HEK293 (cell line): ENCODE data around the gene PEX14.
"Not testable (repeated sequence)": the region's sequence is repeated elsewhere in the genome, so short reads cannot be mapped to it uniquely, and the experiment has no call there.

Source experiments
- CTCF ChIA-PET: fragments of 350-600 bp; formaldehyde crosslinking; extraction: SDS; loops from one replicate; lab custom pipeline; 2021; ENCODE audit warnings: antibody characterized with exemption; lab: Yijun Ruan, JAX
- POLR2A ChIA-PET: fragments of 300-600 bp; formaldehyde crosslinking; extraction: SDS; loops from one replicate; lab custom pipeline; 2020; ENCODE audit warnings: antibody characterized with exemption, inconsistent platforms; lab: Yijun Ruan, JAX
- H3K27ac ChIP-seq: fragments of 200-500 bp; sonication (Bioruptor generic); 2 replicates; pipeline ENCODE4 v1.5.1; 2014; ENCODE audit warnings: low read depth, low read length, control low read depth, inconsistent platforms; ENCODE audit errors: extremely low read depth
- H3K36me3 ChIP-seq, 2 experiments: fragments of 200-500 bp in 1 of 2; sonication (Bioruptor generic) in 1 of 2; 1 replicate in 1 of 2; 2 replicates in 1 of 2; pipeline ENCODE4 v1.5.1; 2014 to 2017; ENCODE audit warnings: inconsistent platforms in 2 of 2, low read length in 2 of 2; ENCODE audit not compliant: control insufficient read depth in 2 of 2, insufficient read depth in 1 of 2
- H3K4me1 ChIP-seq: fragments of 200-500 bp; sonication (Bioruptor generic); 2 replicates; pipeline ENCODE4 v1.5.1; 2014; ENCODE audit warnings: mild to moderate bottlenecking, low read length, inconsistent platforms; ENCODE audit not compliant: control insufficient read depth, insufficient read depth
- H3K4me3 ChIP-seq: 2 replicates; pipeline ENCODE4 v1.5.1; 2011; ENCODE audit warnings: low read depth, mild to moderate bottlenecking, control low read depth, low read length, moderate library complexity
- H3K9me3 ChIP-seq: fragments of 200-500 bp; sonication (Bioruptor generic); 2 replicates; pipeline ENCODE4 v1.5.1; 2014; ENCODE audit warnings: low read depth, low read length, inconsistent platforms; ENCODE audit not compliant: control insufficient read depth, insufficient read depth
- ELK4 ChIP-seq: IDR thresholded peaks from 2 replicates; pipeline ENCODE4 v1.6.1; 2011; ENCODE audit warnings: mild to moderate bottlenecking, low read depth, low read length, borderline replicate concordance
- GLI2 ChIP-seq: fragments of 450-650 bp; formaldehyde crosslinking; IDR thresholded peaks from 2 replicates; pipeline ENCODE4; 2017; ENCODE audit warnings: missing biosample characterization, missing genetic modification characterization, low read depth, borderline replicate concordance
- GLI4 ChIP-seq: fragments of 450-650 bp; formaldehyde crosslinking; IDR thresholded peaks from 2 replicates; pipeline ENCODE4 v1.5.1; 2016; ENCODE audit warnings: missing biosample characterization, missing genetic modification characterization
- SCRT1 ChIP-seq: fragments of 450-650 bp; formaldehyde crosslinking; IDR thresholded peaks from 2 replicates; pipeline ENCODE4 v1.5.1; 2016; ENCODE audit warnings: missing biosample characterization, missing genetic modification characterization, borderline replicate concordance
- ZBTB8A ChIP-seq: fragments of 450-650 bp; formaldehyde crosslinking; IDR thresholded peaks from 2 replicates; pipeline ENCODE4 v1.5.1; 2016; ENCODE audit warnings: missing biosample characterization, missing genetic modification characterization
- ZFP3 ChIP-seq: fragments of 450-650 bp; formaldehyde crosslinking; IDR thresholded peaks from 2 replicates; pipeline ENCODE4 v1.5.1; 2016; ENCODE audit warnings: low read depth, missing biosample characterization, missing genetic modification characterization
- ZNF19 ChIP-seq: fragments of 450-650 bp; formaldehyde crosslinking; IDR thresholded peaks from 2 replicates; pipeline ENCODE4; 2016; ENCODE audit warnings: missing biosample characterization, missing genetic modification characterization, low read depth
- ZNF37A ChIP-seq: fragments of 450-650 bp; IDR thresholded peaks from 2 replicates; pipeline ENCODE4 v1.5.1; 2018; ENCODE audit warnings: missing biosample characterization, missing genetic modification characterization
- ZNF394 ChIP-seq: fragments of 450-650 bp; formaldehyde crosslinking; IDR thresholded peaks from 2 replicates; pipeline ENCODE4 v1.5.1; 2016; ENCODE audit warnings: missing biosample characterization, missing genetic modification characterization, mild to moderate bottlenecking, moderate library complexity, borderline replicate concordance
- ZNF398 ChIP-seq: fragments of 450-650 bp; formaldehyde crosslinking; IDR thresholded peaks from 2 replicates; pipeline ENCODE4 v1.5.1; 2017; ENCODE audit warnings: missing biosample characterization, missing genetic modification characterization
- ZNF488 ChIP-seq: fragments of 450-650 bp; formaldehyde crosslinking; IDR thresholded peaks from 2 replicates; pipeline ENCODE4 v1.5.1; 2016; ENCODE audit warnings: missing biosample characterization, missing genetic modification characterization
- ZNF555 ChIP-seq: fragments of 450-650 bp; formaldehyde crosslinking; conservative IDR thresholded peaks from 2 replicates; pipeline ENCODE4 v1.5.1; 2017; ENCODE audit warnings: missing biosample characterization, mild to moderate bottlenecking, missing genetic modification characterization, inconsistent platforms
- ZNF596 ChIP-seq: fragments of 450-650 bp; IDR thresholded peaks from 2 replicates; pipeline ENCODE4 v1.5.0; 2018; ENCODE audit warnings: missing biosample characterization, mild to moderate bottlenecking, missing genetic modification characterization, moderate library complexity
- ZNF623 ChIP-seq: fragments of 450-650 bp; formaldehyde crosslinking; IDR thresholded peaks from 2 replicates; pipeline ENCODE4 v1.5.1; 2016; ENCODE audit warnings: missing biosample characterization, missing genetic modification characterization
- ZNF626 ChIP-seq: fragments of 450-650 bp; sonication (Bioruptor Pico); formaldehyde crosslinking; IDR thresholded peaks from 2 replicates; pipeline ENCODE4 v1.5.1; 2018; ENCODE audit warnings: missing biosample characterization, missing genetic modification characterization, inconsistent platforms
- ZNF664 ChIP-seq: fragments of 450-650 bp; formaldehyde crosslinking; IDR thresholded peaks from 2 replicates; pipeline ENCODE4 v1.5.1; 2016; ENCODE audit warnings: missing biosample characterization, missing genetic modification characterization
- ZNF768 ChIP-seq: fragments of 450-650 bp; formaldehyde crosslinking; IDR thresholded peaks from 2 replicates; pipeline ENCODE4 v1.5.1; 2018; ENCODE audit warnings: missing biosample characterization, mild to moderate bottlenecking, missing genetic modification characterization
- ZSCAN30 ChIP-seq: fragments of 450-650 bp; IDR thresholded peaks from 2 replicates; pipeline ENCODE4 v1.5.1; 2018; ENCODE audit warnings: missing biosample characterization, mild to moderate bottlenecking, missing genetic modification characterization, moderate library complexity

Gene PEX14

GRCh38 chr1:10456661-10457060, 18.1 kb upstream of the PEX14 start:
- Histone ChIP-seq H3K4me3 (no peak overlapping the region), H3K36me3 (peaks cover 14 to 37% of the 10 kb centered on the region in 2 experiments; a peak in 2 of 3 replicates), H3K9me3 (no peaks in the 10 kb centered on the region), H3K27ac (no peak overlapping the region), H3K4me1 (peaks cover 4% of the 10 kb centered on the region; the same call in 1 of the 2 replicates)
- POLR2A ChIA-PET: interaction anchor here (0.6 to 0.7 kb wide), 4 partner anchors 37 to 970 kb away, joined by 3 to 8 read pairs (median 4); no protein-coding TSS in a partner anchor
- CTCF ChIA-PET: interaction anchor here (0.7 to 1.2 kb wide), 2 partner anchors 37 to 712 kb away, joined by 3 read pairs; no protein-coding TSS in a partner anchor
- TF ChIP-seq ZNF623 (tag by site-specific recombination) (no peak), ZNF394 (tag by site-specific recombination) (no peak), ZNF768 (tag by site-specific recombination) (no peak), ZNF555 (tag by site-specific recombination) (no peak), ZNF19 (tag by site-specific recombination) (no peak), ZNF37A (no peak), ZNF626 (tag by site-specific recombination) (no peak), GLI4 (tag by site-specific recombination) (no peak), ZNF596 (tag by site-specific recombination) (no peak), ZBTB8A (tag by site-specific recombination) (no peak), ZFP3 (tag by site-specific recombination) (no peak), GLI2 (tag by site-specific recombination) (no peak), ELK4 (no peak), ZSCAN30 (tag by site-specific recombination) (no peak), ZNF488 (tag by site-specific recombination) (no peak)

- peaks cover 19 to 45% of the 10 kb centered on the region in 2 experiments for H3K36me3 ChIP-seq
- peak; percentile 94 for TF ChIP-seq ZNF664 (tag by site-specific recombination)
- CTCF ChIA-PET: interaction anchor here (0.6 to 1.2 kb wide), 3 partner anchors 28 to 37 kb away, joined by 3 to 4 read pairs (median 3); no protein-coding TSS in a partner anchor
- POLR2A ChIA-PET, H3K27ac ChIP-seq, H3K9me3 ChIP-seq, H3K4me1 ChIP-seq, H3K4me3 ChIP-seq: not testable (repeated sequence)
Measured at GRCh38 chr1:10457462-10457861, 17.3 kb upstream of the PEX14 start.

GRCh38 chr1:10457875-10458274, 16.9 kb upstream of the PEX14 start:
- TF ChIP-seq SCRT1 (tag by site-specific recombination) (no peak), ZNF398 (tag by site-specific recombination) (no peak)
- H3K9me3 ChIP-seq: no peaks in the 10 kb centered on the region
- no peak overlapping the region for H3K4me3 ChIP-seq
- ChIA-PET CTCF (interaction anchor here (0.6 to 1.1 kb wide), 4 partner anchors 9 to 341 kb away, joined by 3 to 4 read pairs (median 3); no protein-coding TSS in a partner anchor), POLR2A (interaction anchor here (0.7 kb wide), 1 partner anchor 11 kb away, joined by 6 read pairs; no protein-coding TSS in a partner anchor)
- peaks cover 4% of the 10 kb centered on the region; the same call in 1 of the 2 replicates for H3K4me1 ChIP-seq
- no peak overlapping the region for H3K27ac ChIP-seq
- H3K36me3 ChIP-seq: peaks cover 23 to 49% of the 10 kb centered on the region in 2 experiments
